Right ventricle myocardium inferior (tissue), 1 donor: ENCODE results near the gene CNTN6. TPM values are rescaled to one million over a fixed set of nuclear protein-coding genes. Genes with fewer than 3 reads are reported as not detected.

Experiments used
- ATAC-seq: fragments of 200-7000 bp; cut with Tn5 transposase; one replicate; pipeline ENCODE4 v1.9.1; 2020; ENCODE audit warnings: mild to moderate bottlenecking, moderate library complexity
- DNase-seq: peaks from one replicate; pipeline ENCODE4 v3.0.0; 2021; ENCODE audit errors: missing footprints
- intact Hi-C: fragments of 100-400 bp; cut with DNase I; formaldehyde crosslinking; loops from one replicate; pipeline ENCODE4 v1.11.0; 2022
- long read RNA-seq: library from polyadenylated mRNA; unstranded; transcript quantifications from one replicate; pipeline ENCODE4 v2.0.0, GENCODE V29; 2021
- total RNA-seq: library from RNA; stranded (reverse); fragmentation: NEBNext Ultra II Directional; extraction: Animal tissue kit (Norgen Biotek cat#: 25700); gene quantifications from one replicate; pipeline ENCODE4 v1.2.1, GENCODE V29; 2021
- donor health status: DM: no; HTN: yes; CAD: no; lungs with severe emphysema.

Gene CNTN6
- not detected for total RNA-seq
- long read RNA-seq: 0 reads

DNA sequence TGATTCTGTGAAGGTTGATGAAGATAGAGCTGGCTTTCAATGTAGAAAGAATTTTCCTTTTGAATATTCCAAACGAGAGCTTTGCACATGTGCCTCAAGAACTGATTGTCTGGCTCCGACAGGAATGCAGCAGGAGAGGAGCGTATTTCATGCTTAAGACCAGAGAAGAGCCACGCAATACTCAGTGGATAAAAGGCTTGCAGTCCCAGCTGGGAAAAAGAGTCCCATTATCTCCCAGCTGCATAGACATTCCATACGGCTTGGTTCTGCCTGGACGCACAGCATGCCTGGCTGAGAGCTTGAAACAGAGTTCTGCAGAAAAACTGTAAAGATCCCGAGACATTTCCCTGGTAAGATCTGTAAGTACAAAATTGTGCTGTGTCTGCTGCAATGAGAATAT is at the start of gene CNTN6:
Gene CNTN6 (plus strand): TSS at position 254 of the 400 bp plus-strand sequence. CDS start 54,985 bp downstream, outside the sequence.
- ATAC-seq (no peak), DNase-seq (no peak)
- intact Hi-C loops: no loop called here

- intact Hi-C loops: no loop called here
- no peak for ATAC-seq
- DNase-seq: no peak
These were observed 44.3 kb upstream of the CNTN6 start for GRCh38 chr3:1048558-1048957.

DNA sequence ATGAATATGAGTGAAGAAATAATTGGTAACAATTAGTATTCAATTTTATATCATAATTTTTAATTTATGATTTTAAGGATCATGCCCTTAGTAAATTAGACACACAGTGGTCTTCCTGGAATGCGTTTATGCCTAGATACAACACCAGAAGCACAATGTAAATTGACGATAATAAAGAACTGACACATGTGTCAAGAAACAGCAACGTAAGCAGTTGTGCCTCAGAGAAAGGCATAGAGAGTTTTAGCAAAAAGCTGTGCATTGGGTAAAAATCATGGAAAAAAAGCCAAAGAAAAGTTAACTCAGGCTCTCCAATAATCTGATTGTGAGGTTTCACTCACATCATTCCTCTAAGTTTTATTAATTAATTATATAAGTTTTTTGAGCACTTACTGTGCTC is 37.0 kb upstream of the CNTN6 start:
- DNase-seq (no peak), ATAC-seq (no peak)
- intact Hi-C loops: no loop called here

- intact Hi-C loops: no loop called here
- ATAC-seq (no peak), DNase-seq (no peak)
These were observed 36.1 kb upstream of the CNTN6 start for GRCh38 chr3:1056744-1057143.

DNA sequence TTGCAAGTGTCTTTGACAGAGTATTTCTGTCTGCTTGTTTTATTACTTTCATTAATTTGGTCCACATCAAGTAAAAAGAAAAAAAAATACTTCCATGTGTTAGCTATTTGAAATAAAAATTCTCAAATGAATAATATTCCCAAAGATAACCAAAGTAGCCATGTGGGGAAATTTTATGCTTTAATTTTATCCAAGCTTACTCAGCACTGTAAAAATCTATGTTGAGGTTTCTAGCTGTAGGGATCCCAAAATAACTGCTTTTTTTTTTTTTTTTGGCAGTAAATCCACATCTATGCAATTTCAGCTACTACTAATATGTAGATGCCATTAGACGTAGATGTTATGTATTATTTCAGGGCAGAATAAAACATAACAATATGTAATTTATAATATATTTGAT is 35.4 kb upstream of the CNTN6 start:
- intact Hi-C loops: no loop called here
- no peak for ATAC-seq
- no peak for DNase-seq

- intact Hi-C loops: no loop called here
- ATAC-seq: no peak
These were observed 23.8 kb upstream of the CNTN6 start for GRCh38 chr3:1068985-1069384.

DNA sequence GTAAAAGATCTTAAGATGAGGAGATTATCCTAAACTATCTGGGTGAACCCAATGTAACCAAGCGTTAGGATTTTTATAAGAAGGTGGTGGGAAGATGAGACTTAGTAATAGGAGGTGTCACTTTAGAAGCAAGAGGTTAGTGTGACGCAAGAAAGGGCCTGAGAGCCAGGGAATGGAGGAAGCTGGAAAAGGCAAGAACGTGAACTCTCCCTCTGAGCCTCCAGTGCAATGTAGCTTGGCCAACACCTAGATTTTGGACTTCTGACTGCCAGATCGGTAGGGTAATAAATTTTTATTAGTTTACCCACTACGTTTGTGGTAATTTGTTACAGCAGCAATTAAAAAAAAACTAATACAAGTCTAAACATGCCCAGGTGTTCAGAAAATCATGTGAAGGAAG is 20.8 kb upstream of the CNTN6 start:
- intact Hi-C loops: no loop called here
- no peak for DNase-seq
- no peak for ATAC-seq

More at GRCh38 chr3:1068985-1069384, 23.8 kb upstream of the CNTN6 start:
- DNase-seq: no peak

DNA sequence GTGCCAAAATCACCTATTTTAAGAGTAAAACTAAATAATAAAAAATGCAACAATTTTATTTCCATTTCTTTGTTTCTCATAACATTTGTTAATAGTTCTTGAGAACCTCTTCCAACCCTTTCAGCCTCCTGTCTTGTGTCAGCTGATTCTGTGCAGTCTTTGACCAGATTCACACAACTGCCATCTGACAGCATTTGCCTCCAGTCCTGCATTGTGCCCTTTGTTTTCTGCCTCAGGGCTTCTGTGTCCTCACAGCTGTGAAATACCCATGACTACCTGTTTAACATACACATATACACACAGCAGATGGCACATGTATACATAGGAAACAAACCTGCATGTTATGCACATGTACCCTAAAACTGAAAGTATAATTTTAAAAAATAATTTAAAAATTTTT is 13.2 kb upstream of the CNTN6 start:
- ATAC-seq (no peak), DNase-seq (no peak)
- intact Hi-C loops: loop anchor here (5.0 kb wide), 1 partner anchor 1938 kb away; no protein-coding TSS in a partner anchor

- DNase-seq (no peak), ATAC-seq (no peak)
- intact Hi-C loops: loop anchor here (5.0 kb wide), 1 partner anchor 1935 kb away; no protein-coding TSS in a partner anchor
These were observed 10.7 kb upstream of the CNTN6 start for GRCh38 chr3:1082108-1082507.

DNA sequence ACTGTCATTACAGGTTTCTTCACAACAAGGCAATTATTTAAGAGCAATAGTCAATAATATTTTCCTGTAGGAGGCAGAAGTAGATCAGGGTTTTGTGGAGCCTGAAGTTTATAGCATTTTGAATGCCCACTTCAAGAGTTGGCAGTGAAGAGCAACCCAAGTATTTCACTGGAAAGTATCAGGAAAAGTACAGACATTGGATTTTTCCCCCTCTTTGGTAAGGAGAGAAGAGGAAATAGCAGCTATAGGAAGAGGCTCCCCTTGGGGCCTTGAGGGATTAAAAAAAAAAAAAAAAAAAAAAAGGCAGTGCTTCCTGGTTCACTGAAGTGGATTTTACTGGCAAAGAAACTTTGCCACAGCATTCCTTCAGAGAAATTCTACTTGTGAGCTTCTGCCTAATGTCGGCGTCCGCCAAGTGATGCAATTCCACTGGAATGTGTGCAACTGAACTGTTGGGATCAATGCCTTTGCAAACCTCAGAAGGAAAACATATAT is 5.7 kb upstream of the CNTN6 start:
- DNase-seq (peak; percentile 62), ATAC-seq (no peak)
- intact Hi-C loops: no loop called here

GRCh38 chr3:1088503-1088902 is 4.3 kb upstream of the CNTN6 start:
- DNase-seq (no peak), ATAC-seq (no peak)
- intact Hi-C loops: no loop called here

DNA sequence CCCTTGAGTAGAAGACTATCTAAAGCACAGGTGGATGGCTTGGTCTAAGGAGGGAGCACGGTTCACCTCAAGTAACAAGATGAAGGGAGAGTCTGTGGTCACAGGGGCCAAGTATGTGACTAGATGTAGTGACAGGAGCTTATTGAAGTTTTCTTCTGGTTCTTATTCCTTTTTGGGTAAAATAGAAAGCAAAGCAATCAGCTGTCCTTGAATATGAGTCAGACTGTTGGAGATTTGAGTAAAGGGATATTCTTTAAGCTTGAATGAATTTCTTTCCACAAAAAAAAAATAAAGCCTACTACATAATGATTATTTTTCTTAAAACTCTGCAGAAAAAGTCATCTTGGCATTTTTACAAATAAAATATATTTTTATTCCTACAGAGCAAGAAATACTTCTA is 1.5 kb upstream of the CNTN6 start:
- ATAC-seq: no peak
- intact Hi-C loops: no loop called here
- DNase-seq: no peak

GRCh38 chr3:1092061-1092460 is 763 bp upstream of the CNTN6 start:
- DNase-seq: no peak
- intact Hi-C loops: no loop called here

DNA sequence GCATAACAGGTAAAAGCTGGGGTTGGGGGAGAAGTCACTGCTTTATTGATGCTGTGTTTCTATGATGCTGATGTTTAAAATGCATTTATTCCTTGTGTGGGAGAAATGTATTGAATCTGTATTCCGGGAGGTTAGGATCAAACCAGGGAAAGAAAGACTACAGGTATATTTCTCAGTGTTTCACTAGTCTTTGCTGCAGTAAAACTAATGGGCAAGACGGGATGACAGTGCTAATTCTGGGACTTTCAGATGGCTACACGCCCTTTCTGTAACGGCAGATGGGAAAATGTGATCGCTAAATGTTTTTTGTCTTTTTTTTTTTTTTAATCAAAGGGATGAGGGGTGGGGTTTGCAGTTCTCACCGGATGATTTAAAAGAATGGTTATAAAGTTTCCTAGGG is 393 bp downstream of the CNTN6 start:
- ATAC-seq (no peak), DNase-seq (no peak)
- intact Hi-C loops: no loop called here

More at GRCh38 chr3:1092061-1092460, 763 bp upstream of the CNTN6 start:
- no peak for ATAC-seq

DNA sequence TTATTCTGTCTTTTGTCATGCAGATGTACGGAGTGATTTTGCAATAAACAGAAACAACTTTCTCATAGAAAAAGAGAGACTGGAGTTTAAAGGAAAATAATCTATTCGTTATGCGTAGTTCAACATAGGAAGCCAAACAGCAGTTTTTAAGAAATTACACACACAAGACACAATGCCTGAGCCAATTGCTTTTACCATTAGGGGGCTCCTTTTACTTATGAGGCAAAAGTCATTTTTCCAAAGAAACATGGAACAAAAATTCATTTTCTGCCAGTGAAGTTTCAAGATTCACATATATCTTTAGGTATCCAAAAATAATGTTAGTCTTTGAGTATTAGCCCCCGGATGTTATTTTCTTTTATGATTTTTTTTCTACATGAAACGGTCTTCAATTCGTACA is 10.7 kb downstream of the CNTN6 start:
- intact Hi-C loops: no loop called here
- no peak for ATAC-seq
- DNase-seq: no peak

DNA sequence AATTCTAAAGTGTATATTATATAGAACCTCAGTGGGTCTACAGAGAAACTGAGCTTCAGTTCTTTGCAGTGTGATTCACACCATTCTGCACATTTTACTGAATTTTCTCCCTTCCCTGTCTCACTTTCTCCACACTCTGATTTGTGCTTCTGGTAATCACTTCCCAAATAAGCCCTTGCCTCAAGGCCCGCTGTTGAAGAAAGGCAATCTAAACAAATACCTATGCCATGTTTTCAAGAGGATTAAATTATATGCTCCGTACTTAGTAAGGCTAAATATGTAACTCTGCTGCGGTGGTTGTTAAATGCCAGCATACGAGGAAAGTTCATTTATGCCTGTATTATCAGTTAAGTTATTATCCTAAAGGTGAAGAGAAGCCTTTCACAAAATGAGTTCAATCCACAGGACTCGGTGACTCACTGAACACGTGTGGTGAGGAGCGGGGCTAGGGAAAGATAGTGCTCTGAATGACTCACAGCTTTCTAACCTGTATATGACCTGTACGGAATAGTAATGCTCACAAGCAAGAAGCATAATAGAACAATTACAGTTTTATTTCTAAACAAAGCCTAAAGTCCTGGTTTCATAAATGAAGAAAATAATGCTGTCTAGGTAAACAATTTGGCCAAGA is 25.1 kb downstream of the CNTN6 start:
- ATAC-seq: no peak
- no peak for DNase-seq
- intact Hi-C loops: no loop called here

- no peak for DNase-seq
- intact Hi-C loops: no loop called here
- ATAC-seq: no peak
These were observed 38.3 kb downstream of the CNTN6 start for GRCh38 chr3:1131166-1131565.

DNA sequence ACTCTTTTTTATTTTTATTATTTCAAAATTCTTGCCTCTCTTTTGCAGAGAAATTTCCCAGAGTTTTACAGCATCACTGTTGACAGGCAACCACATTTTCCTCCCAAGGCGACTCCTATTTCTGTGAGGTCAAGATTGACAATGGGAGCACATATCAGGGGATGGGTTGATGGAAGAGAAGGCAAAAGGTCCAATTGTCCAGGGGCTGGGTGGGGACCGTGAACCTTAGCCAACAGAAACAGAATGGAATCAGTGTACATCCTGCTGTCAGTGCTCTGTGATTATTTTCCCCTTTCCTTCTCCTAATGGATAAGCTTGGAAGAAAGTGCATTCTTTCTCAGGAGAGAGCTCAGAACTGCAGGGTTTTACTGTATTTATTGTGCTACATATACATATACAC is 42.4 kb downstream of the CNTN6 start:
- DNase-seq (no peak), ATAC-seq (no peak)
- intact Hi-C loops: no loop called here

DNA sequence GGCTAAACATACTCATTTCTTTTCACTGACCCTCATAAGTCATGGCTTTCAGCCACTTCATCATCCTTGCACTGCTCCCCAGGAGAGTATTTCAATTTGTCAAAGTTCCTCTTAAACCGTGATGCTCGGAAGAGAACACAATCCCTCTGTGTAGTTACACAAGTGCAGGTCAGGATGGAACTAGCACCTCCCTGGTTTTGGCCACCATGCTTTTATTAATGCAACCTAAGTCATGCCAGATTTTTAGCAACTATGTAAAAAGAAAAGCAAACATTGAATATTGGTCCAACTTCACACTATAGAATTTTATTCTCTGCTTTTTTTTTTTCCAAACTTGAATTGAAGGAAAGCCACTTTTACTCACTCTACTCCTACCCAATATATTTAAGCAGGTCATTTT is 45.2 kb downstream of the CNTN6 start:
- intact Hi-C loops: no loop called here
- DNase-seq (no peak), ATAC-seq (no peak)

GRCh38 chr3:1139071-1139470 is 46.2 kb downstream of the CNTN6 start:
- DNase-seq (no peak), ATAC-seq (no peak)
- intact Hi-C loops: no loop called here

GRCh38 chr3:1147326-1147725 is 54.5 kb downstream of the CNTN6 start:
- intact Hi-C loops: no loop called here
- DNase-seq: no peak
- no peak for ATAC-seq
